Mucosa of descending colon (tissue), 3 donors: Measurements from ENCODE around the gene CCR5AS.
A peak's percentile ranks its signal among the peaks of the same experiment; 100 is the strongest.

ENCODE experiments used
- ATAC-seq: fragments of 200-7000 bp; cut with Tn5 transposase; one replicate; pipeline ENCODE4 v1.9.1; 2020; ENCODE audit warnings: mild to moderate bottlenecking, moderate library complexity
- DNase-seq, 3 donors: peaks; one replicate each; pipeline ENCODE4 v3.0.0-alpha.2; 2020
- H3K36me3 ChIP-seq: fragments of 200-600 bp; one replicate; pipeline ENCODE4 v1.8.0; 2021; ENCODE audit warnings: low read depth, mild to moderate bottlenecking
- H3K4me1 ChIP-seq: fragments of 200-600 bp; one replicate; pipeline ENCODE4 v1.8.0; 2021; ENCODE audit warnings: low read depth, mild to moderate bottlenecking
- H3K4me3 ChIP-seq: fragments of 200-600 bp; one replicate; pipeline ENCODE4 v1.8.0; 2021; ENCODE audit warnings: mild to moderate bottlenecking
- H3K9me3 ChIP-seq: fragments of 200-600 bp; one replicate; pipeline ENCODE4 v1.8.0; 2021; ENCODE audit warnings: mild to moderate bottlenecking
- CTCF ChIP-seq: fragments of 200-600 bp; IDR thresholded peaks from one replicate; pipeline ENCODE4 v1.8.0; 2022; ENCODE audit warnings: antibody characterized with exemption, mild to moderate bottlenecking
- intact Hi-C, 2 donors: fragments of 100-400 bp; cut with DNase I in 1 of 2; cut with micrococcal nuclease in 1 of 2; formaldehyde crosslinking; loops; one replicate each; pipeline versions ENCODE4 v1.11.0 to v1.11.1; 2022; cut with DNase I, micrococcal nuclease
- donor health status: DM: no; HTN: no; CAD: no; lungs with moderate emphysema.
- donor health status: DM: no; HTN: no; CAD: no.
- donor health status: DM: no; HTN: yes; CAD: no.

CCR5AS gene

GRCh38 chr3:46399098-46399497 lies 7.8 kb downstream of the CCR5AS start:
- no peak overlapping the region for H3K4me3 ChIP-seq
- no peaks in the 10 kb centered on the region for H3K36me3 ChIP-seq
- H3K9me3 ChIP-seq, result no peaks in the 10 kb centered on the region
- ATAC-seq (no peak), DNase-seq (no peak)
- intact Hi-C loops, result no loop called here
- TF ChIP-seq CTCF, result no peak
- H3K4me1 ChIP-seq, result no peaks in the 10 kb centered on the region

GRCh38 chr3:46398186-46398955 lies 8.5 kb downstream of the CCR5AS start:
- ATAC-seq, result no peak
- no peak for TF ChIP-seq CTCF
- no peak for DNase-seq
- intact Hi-C loops, result no loop called here
- H3K4me1 ChIP-seq, result no peaks in the 10 kb centered on the region
- H3K9me3 ChIP-seq, result no peaks in the 10 kb centered on the region
- no peaks in the 10 kb centered on the region for H3K36me3 ChIP-seq
- no peak overlapping the region for H3K4me3 ChIP-seq

- TF ChIP-seq CTCF, result no peak
- intact Hi-C loops, result no loop called here
- Histone ChIP-seq H3K4me1 (no peaks in the 10 kb centered on the region), H3K9me3 (no peaks in the 10 kb centered on the region), H3K36me3 (no peaks in the 10 kb centered on the region), H3K4me3 (no peak overlapping the region)
- ATAC-seq, result no peak
- no peak for DNase-seq
These were observed 9.8 kb downstream of the CCR5AS start for GRCh38 chr3:46397111-46397510.

- intact Hi-C loops, result no loop called here
- ATAC-seq, result peak; percentile 43
- H3K36me3 ChIP-seq, result no peaks in the 10 kb centered on the region
- no peaks in the 10 kb centered on the region for H3K4me1 ChIP-seq
- no peak for TF ChIP-seq CTCF
- H3K9me3 ChIP-seq, result no peaks in the 10 kb centered on the region
- no peak overlapping the region for H3K4me3 ChIP-seq
- DNase-seq, result no peak
These were observed 10.9 kb downstream of the CCR5AS start for GRCh38 chr3:46395766-46396530.

GRCh38 chr3:46395210-46395661 lies 11.6 kb downstream of the CCR5AS start:
- intact Hi-C loops, result no loop called here
- peak; percentile 24 for ATAC-seq
- DNase-seq, result no peak
- Histone ChIP-seq H3K36me3 (no peaks in the 10 kb centered on the region), H3K9me3 (no peaks in the 10 kb centered on the region), H3K4me1 (no peaks in the 10 kb centered on the region), H3K4me3 (no peak overlapping the region)
- TF ChIP-seq CTCF, result no peak
